Neuronal stem cell (in vitro differentiated cells): ENCODE measurements around the gene HOXC11.

Experiments
- DNase-seq: peaks from one replicate; pipeline ENCODE4 v3.0.0-alpha.2; 2013; ENCODE audit warnings: low spot score
- H2AFZ ChIP-seq: one replicate; pipeline ENCODE4 v1.6.1; 2013; ENCODE audit warnings: mild to moderate bottlenecking, low read length, inconsistent platforms
- H2AK5ac ChIP-seq: 2 replicates; pipeline ENCODE4 v1.6.1; 2013; ENCODE audit warnings: low read depth, mild to moderate bottlenecking, inconsistent platforms, low read length, moderate library complexity, mixed read lengths
- H2BK120ac ChIP-seq: 2 replicates; pipeline ENCODE4 v1.6.1; 2013; ENCODE audit warnings: low read depth, mild to moderate bottlenecking, inconsistent platforms, low read length, moderate library complexity, mixed read lengths
- H2BK12ac ChIP-seq: one replicate; pipeline ENCODE4 v1.6.1; 2013; ENCODE audit warnings: low read length, inconsistent platforms
- H2BK15ac ChIP-seq: 2 replicates; pipeline ENCODE4 v1.6.1; 2013; ENCODE audit warnings: mild to moderate bottlenecking, low read length, inconsistent platforms, mixed read lengths
- H2BK5ac ChIP-seq: one replicate; pipeline ENCODE4 v1.6.1; 2013; ENCODE audit warnings: inconsistent platforms, mild to moderate bottlenecking, low read length, moderate library complexity
- H3K14ac ChIP-seq: one replicate; pipeline ENCODE4 v1.6.1; 2013; ENCODE audit warnings: low read length, inconsistent platforms
- H3K18ac ChIP-seq: 2 replicates; pipeline ENCODE4 v1.6.1; 2013; ENCODE audit warnings: low read length, inconsistent platforms
- H3K23ac ChIP-seq: 2 replicates; pipeline ENCODE4 v1.6.1; 2013; ENCODE audit warnings: low read depth, mild to moderate bottlenecking, mixed read lengths, low read length, inconsistent platforms; ENCODE audit not compliant: poor library complexity
- H3K27ac ChIP-seq: replicated peaks from 3 replicates; pipeline ENCODE4 v1.5.1; 2013; ENCODE audit warnings: low read length, inconsistent platforms
- H3K27me3 ChIP-seq, 3 experiments: 2 replicates each; pipeline ENCODE4 v1.6.1; 2013; ENCODE audit warnings: low read length in 3 of 3, mild to moderate bottlenecking in 2 of 3, inconsistent platforms in 1 of 3, low read depth in 1 of 3, mixed read lengths in 1 of 3, moderate library complexity in 1 of 3; ENCODE audit not compliant: control insufficient read depth in 3 of 3, insufficient read depth in 3 of 3
- H3K36me3 ChIP-seq, 2 donors: replicated peaks in 1 of 2; 2 replicates each; pipeline ENCODE4 v1.6.1; 2013; ENCODE audit warnings: low read length in 2 of 2; ENCODE audit not compliant: control insufficient read depth in 2 of 2, insufficient read depth in 2 of 2
- H3K4ac ChIP-seq: 2 replicates; pipeline ENCODE4 v1.6.1; 2013; ENCODE audit warnings: inconsistent platforms, mild to moderate bottlenecking, low read length, moderate library complexity
- H3K4me1 ChIP-seq, 2 donors: 1 replicate in 1 of 2; 2 replicates in 1 of 2; pipeline ENCODE4 v1.6.1; 2013; ENCODE audit warnings: low read length in 2 of 2, low read depth in 1 of 2; ENCODE audit not compliant: control insufficient read depth in 2 of 2, insufficient read depth in 1 of 2
- H3K4me2 ChIP-seq: one replicate; pipeline ENCODE4 v1.6.1; 2013; ENCODE audit warnings: mild to moderate bottlenecking, low read length, inconsistent platforms; ENCODE audit not compliant: insufficient read depth, poor library complexity, severe bottlenecking
- H3K4me3 ChIP-seq, 2 donors: 2 replicates each; pipeline ENCODE4 v1.5.1; 2013; ENCODE audit warnings: low read length in 2 of 2, mild to moderate bottlenecking in 2 of 2, inconsistent platforms in 1 of 2, moderate library complexity in 1 of 2
- H3K79me1 ChIP-seq: one replicate; pipeline ENCODE4 v1.6.1; 2013; ENCODE audit warnings: low read depth, mild to moderate bottlenecking, inconsistent platforms, low read length, moderate library complexity
- H3K9ac ChIP-seq: one replicate; pipeline ENCODE4 v1.6.1; 2013; ENCODE audit warnings: mild to moderate bottlenecking, low read depth, low read length, inconsistent platforms; ENCODE audit not compliant: poor library complexity
- H3K9me3 ChIP-seq, 2 donors: replicated peaks in 1 of 2; 2 replicates each; pipeline versions ENCODE3 to v1.6.1; 2013; ENCODE audit warnings: low read length in 2 of 2, mild to moderate bottlenecking in 2 of 2, inconsistent platforms in 1 of 2, low read depth in 1 of 2, mixed read lengths in 1 of 2, moderate library complexity in 1 of 2; ENCODE audit not compliant: control insufficient read depth in 2 of 2, insufficient read depth in 1 of 2
- H4K8ac ChIP-seq: one replicate; pipeline ENCODE4 v1.6.1; 2013; ENCODE audit warnings: low read depth, mild to moderate bottlenecking, inconsistent platforms, low read length, moderate library complexity
- H4K91ac ChIP-seq: one replicate; pipeline ENCODE4 v1.6.1; 2013; ENCODE audit warnings: low read length, low read depth, mild to moderate bottlenecking, inconsistent platforms; ENCODE audit not compliant: poor library complexity
- WGBS, 2 donors: extraction: QIAGEN DNeasy Blood & Tissue Kit; methylation state at CpG; one replicate each; pipeline ENCODE4 v1.1.7; 2013; ENCODE audit warnings: missing lambda C conversion rate in 2 of 2, mixed read lengths in 1 of 2; ENCODE audit not compliant: insufficient read length in 2 of 2, insufficient replicate concordance in 1 of 2; ENCODE audit errors: extremely low coverage in 2 of 2; 5-methylcytosine and 5-hydroxymethylcytosine counted together

HOXC11 gene

DNA sequence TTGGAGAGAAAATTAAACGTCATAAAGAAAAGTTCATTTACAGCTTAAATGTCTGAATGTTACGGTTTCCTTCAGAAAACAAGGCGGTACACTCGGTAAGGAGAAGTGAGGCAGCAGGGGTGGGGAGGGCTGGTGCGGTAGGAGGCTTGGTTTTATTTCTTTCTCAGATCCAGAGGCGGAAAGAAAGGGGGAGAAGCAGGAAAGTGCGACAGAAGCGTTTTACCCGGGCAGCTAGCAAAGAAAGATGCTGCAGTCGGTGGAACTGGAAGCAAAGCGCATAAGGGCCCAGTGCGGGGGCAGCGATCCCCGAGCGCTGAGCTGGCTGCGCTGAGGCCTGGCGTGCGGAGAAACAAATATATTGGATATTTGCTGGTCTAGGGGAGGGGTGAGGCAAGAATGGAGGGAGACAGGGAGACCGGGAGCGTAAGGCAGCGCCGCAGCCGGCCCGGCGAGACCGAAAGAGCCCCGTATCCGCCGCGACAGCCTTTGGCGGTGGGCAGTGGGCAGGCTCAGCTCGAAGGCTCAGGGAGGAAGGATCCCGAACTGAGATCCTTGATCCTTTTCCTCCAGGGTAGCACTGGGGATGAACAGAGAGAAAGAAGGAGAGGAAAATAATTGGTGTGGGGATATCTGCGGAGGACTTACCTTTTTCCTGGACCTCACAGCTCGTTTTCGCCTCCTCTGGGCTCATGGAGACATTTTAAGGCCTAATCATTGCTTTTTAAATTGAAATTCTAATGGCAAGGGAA is 6.4 kb upstream of the HOXC11 start:
- Histone ChIP-seq H3K4me3 (no peak overlapping the region), H4K8ac (no peak overlapping the region), H3K79me1 (no peaks in the 10 kb centered on the region), H2AFZ (no peak overlapping the region), H3K4me1 (no peaks in the 10 kb centered on the region), H3K36me3 (no peaks in the 10 kb centered on the region), H3K27me3 (peaks cover 65 to 100% (median 99%) of the 10 kb centered on the region in 3 experiments), H2AK5ac (no peak overlapping the region), H2BK12ac (no peak overlapping the region), H4K91ac (no peak overlapping the region), H2BK120ac (no peak overlapping the region), H3K9me3 (peaks cover 0 to 5% of the 10 kb centered on the region in 2 donors), H3K4ac (no peak overlapping the region), H2BK15ac (no peak overlapping the region), H3K18ac (no peak overlapping the region), H3K9ac (no peak overlapping the region), H3K23ac (peak overlapping the region; percentile 6), H2BK5ac (no peak overlapping the region), H3K27ac (no peak overlapping the region), H3K4me2 (no peak overlapping the region), H3K14ac (no peak overlapping the region)
- no peak for DNase-seq
- WGBS, 2 donors: no CpG with 5 or more reads among the region's 36 CpGs

DNA sequence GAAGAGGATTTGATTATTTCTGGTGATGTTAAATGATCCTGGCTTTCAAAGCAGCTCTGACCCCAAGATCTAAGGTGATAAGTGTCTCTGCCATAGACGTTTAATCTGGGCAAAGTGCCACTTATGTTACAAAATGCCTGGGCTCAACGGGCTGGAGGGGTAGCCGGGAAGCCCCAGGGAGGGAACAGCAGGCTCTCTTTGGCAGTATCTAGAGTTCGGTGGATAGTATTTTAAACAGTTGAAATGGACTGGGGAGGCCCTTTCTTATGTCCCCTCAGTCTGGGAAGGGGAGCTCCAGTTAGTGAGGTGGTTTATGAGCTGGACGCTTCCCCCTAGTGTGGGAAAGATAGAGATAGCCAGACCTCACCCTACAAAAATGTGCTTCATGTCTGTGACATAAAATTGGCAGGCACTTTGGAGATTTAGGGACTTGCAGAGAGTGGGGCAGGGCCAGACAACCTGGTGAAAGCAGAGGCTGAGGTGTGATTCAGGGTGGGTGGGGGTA is 5.5 kb upstream of the HOXC11 start:
- no peak overlapping the region for H3K27ac ChIP-seq

DNA sequence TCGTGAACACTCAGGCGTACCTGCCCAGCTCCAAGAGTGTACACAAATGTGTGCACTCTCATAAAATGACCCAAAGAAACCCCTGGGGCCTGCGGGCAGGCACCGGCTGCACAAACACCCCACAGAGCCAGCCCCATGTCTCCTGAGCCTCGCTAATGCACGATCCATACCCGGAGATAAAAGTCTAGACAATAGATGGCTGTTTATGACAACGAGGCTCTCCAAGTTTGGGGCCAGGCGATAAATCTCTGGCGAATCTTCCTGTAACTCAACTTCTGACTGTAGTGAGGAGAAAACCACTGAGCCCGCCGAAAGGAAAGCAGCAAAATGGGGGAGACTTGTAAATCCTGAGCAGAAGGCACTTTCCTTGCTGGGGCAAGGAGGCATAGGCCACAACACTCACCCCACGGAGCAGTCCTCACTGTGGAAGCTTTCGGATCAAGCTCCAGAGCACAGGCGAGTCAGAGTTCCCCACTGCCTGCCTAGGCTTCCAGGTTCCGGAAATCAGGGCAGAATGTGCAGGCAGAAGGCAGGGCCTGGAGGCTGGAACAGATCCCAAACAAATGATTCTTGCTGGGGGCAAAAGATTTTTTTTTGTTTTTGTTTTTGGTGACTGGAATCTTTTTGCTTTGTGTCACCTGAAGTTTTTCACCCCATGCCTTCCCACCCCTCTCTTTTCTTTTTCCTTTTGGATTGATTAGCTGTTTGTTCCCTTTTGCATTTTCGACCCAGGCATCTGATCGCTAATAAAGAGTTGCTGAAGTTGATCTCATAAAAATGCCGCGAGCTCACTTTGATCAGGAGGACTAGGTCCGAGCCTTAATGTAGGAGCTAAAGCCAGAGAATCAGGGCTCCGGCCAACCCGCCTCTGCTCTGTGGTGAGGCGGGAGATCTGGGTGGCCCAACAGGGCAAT is 4.5 kb upstream of the HOXC11 start:
- H3K23ac ChIP-seq: no peak overlapping the region
- H3K9me3 ChIP-seq: peaks cover 0 to 11% of the 10 kb centered on the region in 2 donors
- no peak overlapping the region for H3K27ac ChIP-seq
- no peak overlapping the region for H4K91ac ChIP-seq
- H3K27me3 ChIP-seq: peaks cover 68 to 100% (median 100%) of the 10 kb centered on the region in 3 experiments
- no peak overlapping the region for H2BK12ac ChIP-seq
- no peak overlapping the region for H3K4me2 ChIP-seq
- no peak overlapping the region for H3K9ac ChIP-seq
- no peaks in the 10 kb centered on the region for H3K36me3 ChIP-seq
- H3K4me1 ChIP-seq: no peaks in the 10 kb centered on the region
- no peak overlapping the region for H2BK5ac ChIP-seq
- H3K18ac ChIP-seq: no peak overlapping the region
- H2AK5ac ChIP-seq: no peak overlapping the region
- no peak overlapping the region for H3K14ac ChIP-seq
- H2BK120ac ChIP-seq: no peak overlapping the region
- H3K4me3 ChIP-seq: no peak overlapping the region
- no peak for DNase-seq
- H2BK15ac ChIP-seq: no peak overlapping the region
- H4K8ac ChIP-seq: no peak overlapping the region
- no peaks in the 10 kb centered on the region for H3K79me1 ChIP-seq
- H2AFZ ChIP-seq: no peak overlapping the region
- no peak overlapping the region for H3K4ac ChIP-seq
- WGBS, 2 donors: no CpG with 5 or more reads among the region's 24 CpGs

More for the DNA sequence above, 5.5 kb upstream of the HOXC11 start:
- H3K4me1 ChIP-seq: no peaks in the 10 kb centered on the region
- no peak overlapping the region for H4K91ac ChIP-seq
- no CpG with 5 or more reads among the region's 5 CpGs for WGBS, 2 donors
- no peak for DNase-seq
- H3K79me1 ChIP-seq: no peaks in the 10 kb centered on the region
- no peak overlapping the region for H4K8ac ChIP-seq
- no peak overlapping the region for H2AFZ ChIP-seq
- H3K23ac ChIP-seq: no peak overlapping the region
- no peak overlapping the region for H3K4me3 ChIP-seq
- H3K18ac ChIP-seq: no peak overlapping the region
- H2BK15ac ChIP-seq: no peak overlapping the region
- H3K14ac ChIP-seq: no peak overlapping the region
- no peak overlapping the region for H2BK5ac ChIP-seq
- no peak overlapping the region for H2AK5ac ChIP-seq
- H3K27me3 ChIP-seq: peaks cover 67 to 100% (median 100%) of the 10 kb centered on the region in 3 experiments
- H3K4ac ChIP-seq: no peak overlapping the region
- H2BK12ac ChIP-seq: no peak overlapping the region
- no peaks in the 10 kb centered on the region for H3K36me3 ChIP-seq
- H3K9ac ChIP-seq: no peak overlapping the region
- H2BK120ac ChIP-seq: no peak overlapping the region
- H3K9me3 ChIP-seq: peaks cover 0 to 5% of the 10 kb centered on the region in 2 donors
- no peak overlapping the region for H3K4me2 ChIP-seq
